B cell (primary cell): ENCODE results near the gene ITPK1.

Experiments used
- EZH2 ChIP-seq: IDR thresholded peaks from 2 replicates; pipeline ENCODE4 v1.6.1; 2012; ENCODE audit warnings: borderline replicate concordance, low read depth, mild to moderate bottlenecking, moderate library complexity, low read length; ENCODE audit not compliant: insufficient read depth, poor library complexity, severe bottlenecking
- TF ChIP-seq, protein P1 (sequence below): fragments of 200-600 bp; IDR thresholded peaks from one replicate; pipeline ENCODE4 v1.8.0; 2022; ENCODE audit warnings: antibody characterized with exemption, mild to moderate bottlenecking

DNA sequence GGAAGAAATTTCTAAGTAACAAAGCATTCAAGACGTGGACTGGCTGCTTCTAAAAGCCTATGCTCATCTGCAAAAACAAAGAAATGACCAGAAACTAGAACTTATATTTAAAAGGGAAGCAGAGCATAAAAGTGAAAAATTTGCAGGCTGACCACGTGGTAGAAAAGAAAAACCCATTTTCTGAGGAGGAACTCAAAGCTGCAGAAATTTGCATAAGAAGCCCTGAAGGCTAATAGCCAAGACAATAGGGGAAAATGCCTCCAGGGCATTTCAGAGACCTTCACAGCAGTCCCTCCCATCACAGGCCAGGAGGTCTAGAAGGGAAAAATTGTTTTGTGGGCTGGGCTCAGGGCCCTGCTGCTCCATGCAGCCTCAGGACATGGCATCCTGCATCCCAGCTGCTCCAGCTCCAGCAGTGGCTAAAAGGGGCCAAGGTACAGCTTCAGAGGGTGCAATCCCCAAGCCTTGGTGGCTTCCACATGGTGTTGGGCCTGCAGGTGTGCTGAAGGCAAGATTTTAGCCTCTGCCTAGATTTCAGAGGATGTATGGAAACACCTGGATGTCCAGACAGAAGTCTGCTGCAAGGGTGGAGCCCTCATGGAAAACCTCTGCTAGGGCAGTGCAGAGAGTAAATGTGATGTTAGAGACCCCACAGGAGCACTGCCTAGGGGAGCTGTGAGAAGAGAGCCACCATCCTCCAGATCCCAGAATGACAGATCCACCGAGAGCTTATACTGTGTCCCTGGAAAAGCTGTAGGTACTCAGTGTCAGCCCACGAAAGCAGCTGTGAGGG lies 137.3 kb downstream of the ITPK1 start:
- TF ChIP-seq, protein P1, sequence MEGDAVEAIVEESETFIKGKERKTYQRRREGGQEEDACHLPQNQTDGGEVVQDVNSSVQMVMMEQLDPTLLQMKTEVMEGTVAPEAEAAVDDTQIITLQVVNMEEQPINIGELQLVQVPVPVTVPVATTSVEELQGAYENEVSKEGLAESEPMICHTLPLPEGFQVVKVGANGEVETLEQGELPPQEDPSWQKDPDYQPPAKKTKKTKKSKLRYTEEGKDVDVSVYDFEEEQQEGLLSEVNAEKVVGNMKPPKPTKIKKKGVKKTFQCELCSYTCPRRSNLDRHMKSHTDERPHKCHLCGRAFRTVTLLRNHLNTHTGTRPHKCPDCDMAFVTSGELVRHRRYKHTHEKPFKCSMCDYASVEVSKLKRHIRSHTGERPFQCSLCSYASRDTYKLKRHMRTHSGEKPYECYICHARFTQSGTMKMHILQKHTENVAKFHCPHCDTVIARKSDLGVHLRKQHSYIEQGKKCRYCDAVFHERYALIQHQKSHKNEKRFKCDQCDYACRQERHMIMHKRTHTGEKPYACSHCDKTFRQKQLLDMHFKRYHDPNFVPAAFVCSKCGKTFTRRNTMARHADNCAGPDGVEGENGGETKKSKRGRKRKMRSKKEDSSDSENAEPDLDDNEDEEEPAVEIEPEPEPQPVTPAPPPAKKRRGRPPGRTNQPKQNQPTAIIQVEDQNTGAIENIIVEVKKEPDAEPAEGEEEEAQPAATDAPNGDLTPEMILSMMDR, result no peak
- no peak for TF ChIP-seq EZH2
